ENCODE data around the gene KLF3.

DNA sequence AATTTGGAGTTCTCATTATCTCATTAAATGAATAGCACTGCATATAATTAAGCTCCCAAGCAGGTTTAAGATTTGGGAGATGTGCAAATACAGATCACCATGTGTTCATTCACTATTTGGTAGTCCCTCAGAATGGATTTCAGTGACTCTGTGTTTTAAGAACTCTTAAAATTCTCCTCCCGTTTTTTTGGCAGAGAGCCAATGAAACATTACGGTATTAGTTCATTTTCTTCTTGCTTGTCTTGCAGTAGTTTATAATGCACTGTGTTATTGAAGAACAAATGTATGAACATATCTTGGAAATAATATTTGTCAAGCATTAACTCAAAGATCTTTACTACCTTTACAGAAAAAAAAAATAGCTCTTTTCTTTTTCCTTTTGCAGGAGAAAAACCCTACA is 32.7 kb downstream of the KLF3 start:
- TF ChIP-seq POLR2AphosphoS5 (IDR thresholded peaks at IDR 0.05): no peak
- no peak for TF ChIP-seq POLR2A (IDR thresholded peaks at IDR 0.05)
- TF ChIP-seq, protein P1, sequence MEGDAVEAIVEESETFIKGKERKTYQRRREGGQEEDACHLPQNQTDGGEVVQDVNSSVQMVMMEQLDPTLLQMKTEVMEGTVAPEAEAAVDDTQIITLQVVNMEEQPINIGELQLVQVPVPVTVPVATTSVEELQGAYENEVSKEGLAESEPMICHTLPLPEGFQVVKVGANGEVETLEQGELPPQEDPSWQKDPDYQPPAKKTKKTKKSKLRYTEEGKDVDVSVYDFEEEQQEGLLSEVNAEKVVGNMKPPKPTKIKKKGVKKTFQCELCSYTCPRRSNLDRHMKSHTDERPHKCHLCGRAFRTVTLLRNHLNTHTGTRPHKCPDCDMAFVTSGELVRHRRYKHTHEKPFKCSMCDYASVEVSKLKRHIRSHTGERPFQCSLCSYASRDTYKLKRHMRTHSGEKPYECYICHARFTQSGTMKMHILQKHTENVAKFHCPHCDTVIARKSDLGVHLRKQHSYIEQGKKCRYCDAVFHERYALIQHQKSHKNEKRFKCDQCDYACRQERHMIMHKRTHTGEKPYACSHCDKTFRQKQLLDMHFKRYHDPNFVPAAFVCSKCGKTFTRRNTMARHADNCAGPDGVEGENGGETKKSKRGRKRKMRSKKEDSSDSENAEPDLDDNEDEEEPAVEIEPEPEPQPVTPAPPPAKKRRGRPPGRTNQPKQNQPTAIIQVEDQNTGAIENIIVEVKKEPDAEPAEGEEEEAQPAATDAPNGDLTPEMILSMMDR (IDR thresholded peaks at IDR 0.05): no peak
- TF ChIP-seq EP300 (IDR thresholded peaks at IDR 0.05): no peak

Measured in stomach (tissue), 4 donors.